HepG2 (cell line): Measurements from ENCODE around the gene PA2G4. TPM values are rescaled to one million over a fixed set of nuclear protein-coding genes. Genes with fewer than 3 reads are reported as not detected.

ENCODE experiments used
- ARNT ChIP-seq: fragments of 450-650 bp; IDR thresholded peaks from 2 replicates; pipeline ENCODE4 v1.6.1; 2017
- CHD4 ChIP-seq: fragments of 200-600 bp; sonication (generic); IDR thresholded peaks from 2 replicates; pipeline ENCODE4 v1.7.0; 2017; ENCODE audit warnings: mild to moderate bottlenecking, low read length, borderline replicate concordance
- DNMT1 ChIP-seq: sonication (generic); formaldehyde crosslinking; IDR thresholded peaks from 2 replicates; pipeline ENCODE4 v1.5.1; 2020; ENCODE audit warnings: mild to moderate bottlenecking, missing genetic modification reagents
- GABPB1 ChIP-seq: IDR thresholded peaks from 2 replicates; pipeline ENCODE4 v1.6.1; 2016; ENCODE audit warnings: mild to moderate bottlenecking, missing genetic modification reagents, moderate library complexity, missing compliant biosample characterization
- ISX ChIP-seq: sonication (generic); formaldehyde crosslinking; conservative IDR thresholded peaks from 2 replicates; pipeline ENCODE4 v1.5.0; 2020; ENCODE audit warnings: missing genetic modification reagents
- KLF16 ChIP-seq, 2 experiments: sonication (generic) in 1 of 2; formaldehyde crosslinking in 1 of 2; IDR thresholded peaks; 2 replicates each; pipeline versions ENCODE4 v1.6.1 to v1.8.0; 2016 to 2023; ENCODE audit warnings: missing genetic modification reagents in 2 of 2, missing compliant biosample characterization in 1 of 2
- MAF1 ChIP-seq: sonication (generic); formaldehyde crosslinking; IDR thresholded peaks from 2 replicates; pipeline ENCODE4 v1.5.0; 2020; ENCODE audit warnings: missing genetic modification reagents, borderline replicate concordance
- MIXL1 ChIP-seq: IDR thresholded peaks from 2 replicates; pipeline ENCODE4 v1.6.1; 2016
- MTF2 ChIP-seq: sonication (generic); formaldehyde crosslinking; IDR thresholded peaks from 2 replicates; pipeline ENCODE4 v1.5.0; 2020; ENCODE audit warnings: missing genetic modification reagents, borderline replicate concordance
- NFE2 ChIP-seq: sonication (generic); formaldehyde crosslinking; IDR thresholded peaks from 2 replicates; pipeline ENCODE4 v1.4.0; 2020; ENCODE audit warnings: missing genetic modification reagents
- ONECUT2 ChIP-seq: sonication (generic); formaldehyde crosslinking; IDR thresholded peaks from 2 replicates; pipeline ENCODE4 v1.4.0; 2020; ENCODE audit warnings: missing genetic modification reagents
- RFX5 ChIP-seq: IDR thresholded peaks from 2 replicates; pipeline ENCODE4 v1.6.1; 2011; ENCODE audit warnings: low read depth, low read length, improper control_type of control experiment
- RFXAP ChIP-seq: sonication (generic); formaldehyde crosslinking; IDR thresholded peaks from 2 replicates; pipeline ENCODE4 v1.4.0; 2020; ENCODE audit warnings: missing genetic modification reagents, borderline replicate concordance
- SNAI1 ChIP-seq: sonication (generic); formaldehyde crosslinking; IDR thresholded peaks from 2 replicates; pipeline ENCODE4 v1.5.0; 2020; ENCODE audit warnings: mild to moderate bottlenecking, missing genetic modification reagents, borderline replicate concordance
- SPEN ChIP-seq: sonication (generic); formaldehyde crosslinking; IDR thresholded peaks from 2 replicates; pipeline ENCODE4 v1.5.1; 2020; ENCODE audit warnings: low read depth, mild to moderate bottlenecking, missing genetic modification reagents
- STAG1 ChIP-seq: sonication (generic); formaldehyde crosslinking; IDR thresholded peaks from 2 replicates; pipeline ENCODE4 v1.4.0; 2020; ENCODE audit warnings: missing genetic modification reagents
- ZFAT ChIP-seq: sonication (generic); formaldehyde crosslinking; conservative IDR thresholded peaks from 2 replicates; pipeline ENCODE4 v1.8.1; 2023; ENCODE audit warnings: missing genetic modification reagents, inconsistent platforms
- ZFP36 ChIP-seq: fragments of 150-350 bp; IDR thresholded peaks from 2 replicates; pipeline ENCODE4 v1.6.1; 2018; ENCODE audit warnings: borderline replicate concordance, low read length, low read depth; ENCODE audit not compliant: partially characterized antibody
- ZKSCAN1 ChIP-seq: fragments of 150-350 bp; IDR thresholded peaks from 2 replicates; pipeline ENCODE4 v1.6.1; 2014; ENCODE audit warnings: low read length
- ZNF430 ChIP-seq: sonication (generic); formaldehyde crosslinking; IDR thresholded peaks from 2 replicates; pipeline ENCODE4 v1.9.0; 2021; ENCODE audit warnings: mild to moderate bottlenecking, missing genetic modification reagents
- ZNF605 ChIP-seq: sonication (generic); formaldehyde crosslinking; IDR thresholded peaks from 2 replicates; pipeline ENCODE4 v1.8.0; 2022; ENCODE audit warnings: mild to moderate bottlenecking, missing genetic modification reagents
- ZNF670 ChIP-seq: sonication (generic); formaldehyde crosslinking; IDR thresholded peaks from 2 replicates; pipeline ENCODE4 v1.8.0; 2022; ENCODE audit warnings: mild to moderate bottlenecking, missing genetic modification reagents, borderline replicate concordance
- ZNF674 ChIP-seq: sonication (generic); formaldehyde crosslinking; IDR thresholded peaks from 2 replicates; pipeline ENCODE4 v1.5.0; 2020; ENCODE audit warnings: low read depth, mild to moderate bottlenecking, missing genetic modification reagents
- polyA plus RNA-seq, 8 experiments: library from polyadenylated mRNA; depleted of rRNA in 3 of 8; stranded (reverse) in 7 of 8; unstranded in 1 of 8; fragments of >200 nt; fragmentation: Illumina TruSeq in 4 of 8; extraction: Trizol in 4 of 8; gene quantifications; 2 replicates each; pipeline versions ENCODE4 v1.2.1 to v1.2.3, GENCODE V29; 2011 to 2016; ENCODE audit warnings: low read depth in 4 of 8, missing spikeins in 1 of 8, mixed read lengths in 1 of 8; ENCODE audit not compliant: insufficient read depth in 1 of 8
- total RNA-seq, 5 experiments: library from RNA; depleted of rRNA; stranded (reverse); fragments of >200 nt; fragmentation: Illumina TruSeq; extraction: Trizol; gene quantifications; 2 replicates each; pipeline ENCODE4 v1.2.3, GENCODE V29; 2016; ENCODE audit warnings: low read depth in 1 of 5
- TF ChIP-seq, protein P1 (sequence below): sonication (generic); formaldehyde crosslinking; IDR thresholded peaks from 2 replicates; pipeline ENCODE4 v1.9.0; 2021; ENCODE audit warnings: missing genetic modification reagents, borderline replicate concordance
- TF ChIP-seq, protein P2 (sequence below): IDR thresholded peaks from 2 replicates; pipeline ENCODE4 v1.6.1; 2016; ENCODE audit warnings: missing genetic modification reagents, missing compliant biosample characterization
- TF ChIP-seq, protein P3 (sequence below): sonication (generic); formaldehyde crosslinking; IDR thresholded peaks from 2 replicates; pipeline ENCODE4 v1.8.1; 2023; ENCODE audit warnings: missing genetic modification reagents, mild to moderate bottlenecking, borderline replicate concordance
- TF ChIP-seq, protein P4 (sequence below): IDR thresholded peaks from 2 replicates; pipeline ENCODE4 v1.6.1; 2016; ENCODE audit warnings: mild to moderate bottlenecking
- TF ChIP-seq, protein P5 (sequence below): sonication (generic); formaldehyde crosslinking; IDR thresholded peaks from 2 replicates; pipeline ENCODE4 v1.5.0; 2020; ENCODE audit warnings: missing genetic modification reagents, mild to moderate bottlenecking, borderline replicate concordance

PA2G4 gene
- total and polyA plus RNA-seq, 2 of the 13 experiments (the other 11 are each of a cell fraction or from before 2014, with no cell fraction given) = 147 to 240 TPM

DNA sequence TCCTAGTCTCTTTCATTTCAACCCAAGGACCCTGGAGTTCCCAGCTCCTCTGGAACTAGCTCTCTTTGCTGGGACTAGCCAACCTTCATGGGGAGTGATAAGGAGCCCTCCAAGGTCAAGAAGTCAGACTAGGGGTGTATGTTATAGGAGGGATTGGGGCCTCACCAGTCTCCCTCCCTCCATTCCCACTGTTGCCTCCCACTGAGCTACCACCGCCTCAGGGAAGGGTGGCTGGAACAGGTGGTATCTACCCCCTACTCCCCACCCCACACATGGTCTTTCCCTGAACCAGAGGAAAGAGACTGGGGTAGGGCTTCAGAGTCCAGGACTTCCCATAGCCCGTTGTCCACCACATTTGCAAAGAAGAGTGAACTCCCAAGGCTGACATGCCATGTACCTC lies 22.0 kb upstream of the PA2G4 start (continued):
- TF ChIP-seq MIXL1 (CRISPR knock-in tag) (no peak), RFX5 (no peak), ISX (no peak), SPEN (no peak), ZFAT (no peak), ARNT (no peak), GABPB1 (CRISPR knock-in tag) (no peak), MTF2 (no peak), STAG1 (CRISPR knock-in tag) (no peak), CHD4 (0 out of 2 replicates have a peak, but pooled peaks have one; percentile 7), ZNF674 (CRISPR knock-in tag) (0 out of 2 replicates have a peak, but pooled peaks have one; percentile 25), ZNF605 (peak; percentile 7; the same call in 1 of the 2 replicates), ZNF670 (CRISPR knock-in tag) (peak; percentile 19; the same call in 1 of the 2 replicates), ZKSCAN1 (no peak), DNMT1 (CRISPR knock-in tag) (no peak), ZNF430 (peak; percentile 6; the same call in 1 of the 2 replicates), NFE2 (no peak), KLF16 (CRISPR knock-in tag; IDR thresholded peaks at IDR 0.05) (no peak), SNAI1 (CRISPR knock-in tag) (no peak), RFXAP (no peak), ZFP36 (no peak), ONECUT2 (CRISPR knock-in tag) (no peak), MAF1 (no peak)
- TF ChIP-seq, protein P1, sequence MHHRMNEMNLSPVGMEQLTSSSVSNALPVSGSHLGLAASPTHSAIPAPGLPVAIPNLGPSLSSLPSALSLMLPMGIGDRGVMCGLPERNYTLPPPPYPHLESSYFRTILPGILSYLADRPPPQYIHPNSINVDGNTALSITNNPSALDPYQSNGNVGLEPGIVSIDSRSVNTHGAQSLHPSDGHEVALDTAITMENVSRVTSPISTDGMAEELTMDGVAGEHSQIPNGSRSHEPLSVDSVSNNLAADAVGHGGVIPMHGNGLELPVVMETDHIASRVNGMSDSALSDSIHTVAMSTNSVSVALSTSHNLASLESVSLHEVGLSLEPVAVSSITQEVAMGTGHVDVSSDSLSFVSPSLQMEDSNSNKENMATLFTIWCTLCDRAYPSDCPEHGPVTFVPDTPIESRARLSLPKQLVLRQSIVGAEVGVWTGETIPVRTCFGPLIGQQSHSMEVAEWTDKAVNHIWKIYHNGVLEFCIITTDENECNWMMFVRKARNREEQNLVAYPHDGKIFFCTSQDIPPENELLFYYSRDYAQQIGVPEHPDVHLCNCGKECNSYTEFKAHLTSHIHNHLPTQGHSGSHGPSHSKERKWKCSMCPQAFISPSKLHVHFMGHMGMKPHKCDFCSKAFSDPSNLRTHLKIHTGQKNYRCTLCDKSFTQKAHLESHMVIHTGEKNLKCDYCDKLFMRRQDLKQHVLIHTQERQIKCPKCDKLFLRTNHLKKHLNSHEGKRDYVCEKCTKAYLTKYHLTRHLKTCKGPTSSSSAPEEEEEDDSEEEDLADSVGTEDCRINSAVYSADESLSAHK (CRISPR knock-in tag) = no peak
- TF ChIP-seq, protein P2, sequence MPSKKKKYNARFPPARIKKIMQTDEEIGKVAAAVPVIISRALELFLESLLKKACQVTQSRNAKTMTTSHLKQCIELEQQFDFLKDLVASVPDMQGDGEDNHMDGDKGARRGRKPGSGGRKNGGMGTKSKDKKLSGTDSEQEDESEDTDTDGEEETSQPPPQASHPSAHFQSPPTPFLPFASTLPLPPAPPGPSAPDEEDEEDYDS (CRISPR knock-in tag) = no peak
- TF ChIP-seq, protein P3, sequence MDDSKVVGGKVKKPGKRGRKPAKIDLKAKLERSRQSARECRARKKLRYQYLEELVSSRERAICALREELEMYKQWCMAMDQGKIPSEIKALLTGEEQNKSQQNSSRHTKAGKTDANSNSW (CRISPR knock-in tag) = no peak
- TF ChIP-seq, protein P4, sequence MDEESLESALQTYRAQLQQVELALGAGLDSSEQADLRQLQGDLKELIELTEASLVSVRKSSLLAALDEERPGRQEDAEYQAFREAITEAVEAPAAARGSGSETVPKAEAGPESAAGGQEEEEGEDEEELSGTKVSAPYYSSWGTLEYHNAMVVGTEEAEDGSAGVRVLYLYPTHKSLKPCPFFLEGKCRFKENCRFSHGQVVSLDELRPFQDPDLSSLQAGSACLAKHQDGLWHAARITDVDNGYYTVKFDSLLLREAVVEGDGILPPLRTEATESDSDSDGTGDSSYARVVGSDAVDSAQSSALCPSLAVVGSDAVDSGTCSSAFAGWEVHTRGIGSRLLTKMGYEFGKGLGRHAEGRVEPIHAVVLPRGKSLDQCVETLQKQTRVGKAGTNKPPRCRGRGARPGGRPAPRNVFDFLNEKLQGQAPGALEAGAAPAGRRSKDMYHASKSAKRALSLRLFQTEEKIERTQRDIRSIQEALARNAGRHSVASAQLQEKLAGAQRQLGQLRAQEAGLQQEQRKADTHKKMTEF (CRISPR knock-in tag) = no peak
- TF ChIP-seq, protein P5, sequence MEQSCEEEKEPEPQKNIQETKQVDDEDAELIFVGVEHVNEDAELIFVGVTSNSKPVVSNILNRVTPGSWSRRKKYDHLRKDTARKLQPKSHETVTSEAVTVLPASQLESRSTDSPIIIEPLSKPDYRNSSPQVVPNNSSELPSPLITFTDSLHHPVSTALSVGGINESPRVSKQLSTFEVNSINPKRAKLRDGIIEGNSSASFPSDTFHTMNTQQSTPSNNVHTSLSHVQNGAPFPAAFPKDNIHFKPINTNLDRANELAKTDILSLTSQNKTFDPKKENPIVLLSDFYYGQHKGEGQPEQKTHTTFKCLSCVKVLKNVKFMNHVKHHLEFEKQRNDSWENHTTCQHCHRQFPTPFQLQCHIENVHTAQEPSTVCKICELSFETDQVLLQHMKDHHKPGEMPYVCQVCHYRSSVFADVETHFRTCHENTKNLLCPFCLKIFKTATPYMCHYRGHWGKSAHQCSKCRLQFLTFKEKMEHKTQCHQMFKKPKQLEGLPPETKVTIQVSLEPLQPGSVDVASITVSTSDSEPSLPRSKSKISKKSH = no peak
